ENCODE measurements around the gene ENOX1.

ENOX1 gene

GRCh38 chr13:43268632-43269031 lies 518.1 kb downstream of the ENOX1 start:
- DNase-seq, result no peak

GRCh38 chr13:43267916-43268315 lies 518.9 kb downstream of the ENOX1 start:
- no peak for DNase-seq

- no peak for DNase-seq
Observed at GRCh38 chr13:43266936-43267615, 519.7 kb downstream of the ENOX1 start.

- DNase-seq, result no peak
Observed at GRCh38 chr13:43265028-43265427, 521.7 kb downstream of the ENOX1 start.

GRCh38 chr13:43264458-43264857 lies 522.3 kb downstream of the ENOX1 start:
- no peak for DNase-seq

GRCh38 chr13:43263047-43263446 lies 523.7 kb downstream of the ENOX1 start:
- DNase-seq, result no peak

GRCh38 chr13:43260999-43261398 lies 525.8 kb downstream of the ENOX1 start:
- no peak for DNase-seq

GRCh38 chr13:43258771-43259170 lies 528.0 kb downstream of the ENOX1 start:
- no peak for DNase-seq

GRCh38 chr13:43257765-43258164 lies 529.0 kb downstream of the ENOX1 start:
- no peak for DNase-seq

- DNase-seq, result no peak
Observed at GRCh38 chr13:43251961-43252360, 534.8 kb downstream of the ENOX1 start.

- no peak for DNase-seq
Observed at GRCh38 chr13:43246382-43246781, 540.4 kb downstream of the ENOX1 start.

GRCh38 chr13:43245374-43245964 lies 541.3 kb downstream of the ENOX1 start:
- no peak for DNase-seq

GRCh38 chr13:43244481-43244880 lies 542.3 kb downstream of the ENOX1 start:
- DNase-seq, result no peak

- DNase-seq, result no peak
Observed at GRCh38 chr13:43243711-43244110, 543.1 kb downstream of the ENOX1 start.

- no peak for DNase-seq
Observed at GRCh38 chr13:43242040-43242439, 544.7 kb downstream of the ENOX1 start.

- no peak for DNase-seq
Observed at GRCh38 chr13:43240278-43240677, 546.5 kb downstream of the ENOX1 start.

- DNase-seq, result no peak
Observed at GRCh38 chr13:43239275-43239840, 547.4 kb downstream of the ENOX1 start.

GRCh38 chr13:43238341-43239083 lies 548.3 kb downstream of the ENOX1 start:
- DNase-seq, result no peak

- no peak for DNase-seq
Observed at GRCh38 chr13:43237616-43238015, 549.2 kb downstream of the ENOX1 start.

GRCh38 chr13:43235028-43235427 lies 551.7 kb downstream of the ENOX1 start:
- DNase-seq, result no peak

GRCh38 chr13:43232873-43233265 lies 553.9 kb downstream of the ENOX1 start:
- DNase-seq, result no peak

- DNase-seq, result no peak
Observed at GRCh38 chr13:43232144-43232872, 554.5 kb downstream of the ENOX1 start.

- DNase-seq, result no peak
Observed at GRCh38 chr13:43230989-43231388, 555.8 kb downstream of the ENOX1 start.

Measured in activated CD4-positive, alpha-beta T cell treated with anti-CD3 and anti-CD28 coated beads for 48 hours (primary cell).